HG02938 (cell line): ENCODE data around the gene DNM3.
A peak's percentile ranks its signal among the peaks of the same experiment; 100 is the strongest.
"Not testable (repeated sequence)": the region's sequence is repeated elsewhere in the genome, so short reads cannot be mapped to it uniquely, and the experiment has no call there.

Experiments used
- ATAC-seq: cut with Tn5 transposase; IDR thresholded peaks from one replicate; pipeline ENCODE4 v1.9.1; 2021; ENCODE audit warnings: mild to moderate bottlenecking, moderate library complexity; ENCODE audit not compliant: unreplicated experiment

DNM3 gene

DNA sequence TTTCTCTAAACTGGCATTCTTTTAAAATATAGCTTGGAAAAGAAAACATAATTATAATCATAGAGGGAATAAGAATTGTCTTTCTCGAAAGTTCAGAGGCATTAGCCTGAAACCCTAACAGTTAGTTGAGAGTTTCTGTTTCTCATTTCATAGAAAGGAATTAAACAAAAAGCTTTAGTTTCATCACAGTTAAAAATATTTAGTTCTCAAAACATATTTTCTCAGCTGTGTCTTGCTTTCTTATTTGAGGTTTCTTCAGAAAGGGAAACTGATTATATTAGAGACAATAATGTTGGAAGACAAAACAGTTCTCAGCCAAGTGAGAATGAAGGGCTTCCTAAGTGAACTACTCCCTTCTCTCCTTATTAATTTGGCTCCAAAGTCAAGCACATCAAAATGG lies 503.8 kb downstream of the DNM3 start:
- no peak for ATAC-seq

DNA sequence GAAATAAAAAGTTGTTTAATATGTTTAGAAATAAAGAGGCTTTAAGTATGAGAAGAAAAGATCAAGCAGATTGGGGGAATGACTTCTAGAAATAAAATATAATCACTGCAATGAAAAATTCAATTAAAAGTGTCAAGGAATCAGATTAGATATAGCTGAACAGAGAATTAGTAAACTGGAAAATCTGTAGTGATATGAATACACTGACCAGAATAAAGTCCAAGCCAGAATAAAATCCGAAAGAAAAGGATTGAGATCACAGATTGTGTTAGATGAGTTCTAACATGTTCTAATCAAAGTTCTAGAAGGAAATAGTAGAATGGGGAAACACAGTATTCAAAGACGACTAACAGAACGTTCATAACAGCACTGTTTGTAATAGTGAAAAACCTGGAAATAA lies 506.1 kb downstream of the DNM3 start:
- ATAC-seq = no peak

DNA sequence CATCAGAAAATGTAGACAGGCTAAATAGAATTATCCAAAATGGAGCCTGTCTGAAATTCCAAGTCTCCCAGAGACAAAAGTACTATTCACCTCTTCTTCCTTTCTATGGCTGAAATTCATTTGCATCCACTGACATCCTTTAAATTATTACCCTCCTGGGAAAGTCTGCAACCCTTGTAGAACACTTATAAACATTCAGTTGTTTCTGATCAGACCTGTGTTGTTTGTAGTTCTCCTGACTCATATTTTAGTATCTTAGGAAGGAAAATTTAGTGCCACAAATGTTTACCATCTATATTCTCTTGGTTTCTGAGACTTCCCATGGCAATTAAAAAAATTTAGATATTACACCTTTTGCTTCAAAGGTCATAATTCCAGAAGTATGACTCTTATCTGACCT lies 509.6 kb downstream of the DNM3 start:
- ATAC-seq = no peak

DNA sequence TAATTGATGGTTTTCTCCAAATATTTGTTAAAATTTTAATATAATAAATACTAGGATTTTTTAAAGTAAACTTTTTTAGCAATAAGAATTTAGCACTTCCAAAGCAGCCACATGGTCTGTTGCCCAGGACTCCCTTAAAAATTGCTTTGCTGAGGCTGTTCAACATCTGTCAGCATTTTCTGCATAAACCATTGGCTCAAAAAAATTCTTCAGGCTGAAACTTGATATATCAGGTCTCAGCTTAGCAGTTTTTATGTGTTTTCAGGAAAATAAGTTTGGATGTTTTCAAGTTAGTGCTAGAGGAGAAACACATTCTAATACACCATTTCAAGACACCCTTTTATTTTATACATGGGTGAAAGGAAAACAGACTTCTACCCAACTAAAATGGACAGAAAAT lies 510.0 kb downstream of the DNM3 start:
- no peak for ATAC-seq

DNA sequence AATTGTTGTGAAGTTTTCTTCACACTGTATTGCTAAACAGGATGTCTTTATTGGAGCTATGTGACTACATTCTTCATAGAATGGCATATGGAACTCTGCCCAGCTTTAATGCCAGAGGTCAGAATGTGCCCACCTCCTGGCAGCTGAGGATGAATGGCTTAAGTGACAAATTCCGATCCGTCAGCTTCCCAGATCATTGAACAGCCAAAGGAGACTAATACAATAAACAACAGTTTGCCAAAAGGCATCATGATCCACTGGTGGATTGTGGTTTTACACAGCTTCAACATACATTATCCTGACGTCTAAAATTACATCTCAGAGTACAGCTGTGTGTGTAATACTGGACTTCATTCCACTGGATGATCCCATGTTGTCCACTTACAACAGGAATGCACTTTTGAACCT lies 510.5 kb downstream of the DNM3 start:
- no peak for ATAC-seq

DNA sequence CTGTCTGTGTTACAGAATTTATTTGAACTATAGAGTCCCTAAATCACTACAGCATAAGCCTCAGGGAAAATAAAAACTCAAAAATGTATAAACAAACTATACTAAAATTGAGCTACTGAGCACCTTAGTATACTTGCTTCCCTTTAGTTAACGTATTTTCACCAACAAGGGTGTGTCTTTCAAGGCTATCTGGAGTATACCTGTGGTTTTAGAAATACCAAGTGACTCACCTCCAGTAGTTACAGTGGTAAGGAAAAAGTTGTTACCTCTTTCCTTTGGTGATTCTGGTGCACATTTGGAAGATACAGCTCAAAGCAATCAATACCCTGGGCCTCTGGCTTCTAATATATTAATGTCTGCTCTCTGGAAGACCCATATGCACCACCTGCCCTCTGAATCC lies 511.1 kb downstream of the DNM3 start:
- no peak for ATAC-seq

DNA sequence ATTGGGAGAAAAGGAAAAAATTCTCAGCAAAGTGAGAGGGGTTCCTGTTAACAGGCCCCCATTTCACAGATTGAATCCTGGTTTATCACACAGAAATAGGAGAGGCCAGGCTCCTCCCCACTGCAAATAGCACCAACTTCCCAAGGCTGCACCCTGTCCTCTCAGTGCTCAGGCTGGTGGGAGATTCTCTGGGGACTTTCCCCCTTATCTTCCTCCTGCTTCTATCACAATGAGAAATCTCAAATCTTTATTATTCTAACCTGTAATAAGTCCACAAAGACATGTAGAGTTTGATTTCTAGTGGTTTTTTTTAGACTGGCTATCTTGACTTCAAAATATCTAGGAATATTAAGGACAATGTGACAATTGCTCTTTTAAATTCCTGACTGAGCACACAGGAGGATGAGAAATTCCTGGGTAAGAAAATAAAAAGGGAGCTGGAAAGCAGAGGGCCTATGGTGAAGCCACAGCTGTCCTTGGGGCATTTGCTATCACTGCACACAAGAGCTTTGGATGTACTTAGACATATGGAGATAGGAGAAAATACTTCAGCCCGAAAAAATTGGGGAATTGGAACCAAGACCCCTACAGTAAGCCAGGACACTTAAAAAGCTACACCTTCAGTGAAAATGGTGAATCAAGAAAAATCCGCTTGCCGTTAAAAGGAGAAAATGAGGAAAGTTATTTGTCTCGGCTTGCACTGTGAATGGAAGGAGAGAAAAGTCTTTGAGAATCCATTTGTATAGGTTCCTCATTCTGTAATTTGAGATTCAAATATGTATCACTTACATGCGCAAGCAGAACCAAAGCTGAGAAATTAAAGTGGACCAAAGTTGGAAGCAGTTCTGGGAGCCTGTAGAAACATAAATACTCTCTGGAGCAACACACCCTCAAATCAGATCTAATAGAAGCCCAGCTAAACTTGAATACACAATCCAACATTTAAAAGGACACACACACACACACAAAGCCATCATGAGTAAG lies 513.3 kb downstream of the DNM3 start:
- ATAC-seq = no peak

DNA sequence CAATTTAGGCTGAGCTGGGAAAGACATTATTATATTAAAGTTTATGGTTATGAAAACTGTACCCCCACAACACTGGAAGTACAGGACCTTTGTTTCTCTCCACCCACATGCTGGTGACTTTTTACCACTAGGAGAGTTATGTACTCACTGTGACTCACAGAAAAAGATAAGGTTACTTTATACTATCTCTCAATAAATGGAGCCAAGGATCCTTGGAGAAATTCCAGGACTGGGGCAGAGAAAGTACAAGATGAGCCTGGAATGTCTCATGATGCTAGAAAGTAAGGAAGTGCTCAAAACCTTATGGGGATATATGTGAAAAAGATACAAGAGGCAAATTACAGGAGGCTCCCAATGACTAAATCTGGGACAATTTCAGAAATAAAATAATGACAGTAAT lies 515.3 kb downstream of the DNM3 start:
- no peak for ATAC-seq

DNA sequence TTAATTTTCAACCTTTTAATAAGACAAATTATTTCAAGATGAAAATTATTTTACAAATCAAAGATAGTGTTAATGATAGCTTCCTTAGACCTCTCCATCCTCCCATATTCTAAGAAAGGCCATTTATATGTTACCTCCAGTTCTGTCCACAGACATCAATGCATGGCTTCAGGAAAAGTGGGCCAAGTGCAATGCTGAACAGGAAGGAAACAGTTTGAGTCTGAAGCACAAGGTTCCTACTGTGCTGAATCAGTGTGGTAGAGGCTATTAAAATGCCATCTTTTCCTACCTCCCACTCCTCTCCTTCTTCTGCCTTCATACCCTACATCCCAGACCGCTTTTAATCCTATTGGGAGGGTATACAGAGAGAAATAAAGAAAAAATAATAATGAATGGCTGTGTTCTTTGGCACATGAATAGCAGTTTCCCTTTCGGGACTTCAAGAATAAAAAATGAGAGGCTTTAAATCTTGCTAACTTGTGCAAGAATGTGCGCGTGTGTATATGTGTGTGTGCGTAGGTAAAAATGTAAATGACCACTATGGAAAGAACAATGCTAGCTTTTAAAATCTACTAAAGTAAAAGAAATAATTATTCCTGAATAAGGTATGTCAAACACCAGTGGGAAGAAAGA lies 516.6 kb downstream of the DNM3 start:
- peak; percentile 20 for ATAC-seq

DNA sequence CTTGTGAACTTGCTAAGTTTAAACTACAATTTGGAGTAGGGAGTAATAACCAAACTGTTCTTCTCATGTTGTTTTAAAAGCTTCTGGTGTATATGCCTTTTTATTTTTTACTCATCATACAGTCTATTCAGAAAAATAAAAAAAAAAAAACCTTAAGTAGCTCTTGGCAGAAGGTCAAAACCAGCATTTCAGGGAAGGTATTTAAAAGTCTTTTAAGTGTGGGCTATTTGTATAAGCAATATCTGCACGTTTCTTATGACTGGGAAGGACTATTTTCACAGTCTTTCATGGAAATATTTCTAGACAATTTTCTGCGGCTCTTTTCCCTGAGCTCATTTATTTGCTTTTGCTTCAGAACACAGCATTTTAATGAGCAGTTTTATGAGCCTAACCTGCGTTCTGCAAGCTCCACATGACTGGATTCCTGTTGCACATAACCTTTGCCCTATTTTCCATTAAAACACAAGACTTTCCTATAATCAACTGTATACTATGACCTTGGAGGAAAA lies 518.2 kb downstream of the DNM3 start:
- ATAC-seq = no peak

DNA sequence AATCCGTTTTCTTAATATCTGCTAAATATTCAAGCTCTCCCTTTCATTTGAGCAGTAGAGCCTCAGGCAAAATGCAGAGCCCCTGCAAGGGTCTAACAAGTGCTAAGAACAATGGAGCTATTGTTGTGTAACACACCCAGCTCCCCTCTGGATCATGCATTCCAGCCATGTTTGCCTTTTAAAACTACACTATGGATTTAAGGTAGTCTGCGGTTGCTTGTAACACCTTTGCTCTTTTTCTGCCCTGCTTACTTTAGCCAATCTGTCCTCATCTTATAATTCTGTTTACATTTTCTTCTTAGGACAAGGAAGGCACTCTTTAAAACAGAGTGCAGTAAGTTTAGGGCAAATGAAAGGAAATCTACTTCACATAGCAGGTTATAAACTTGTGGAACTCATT lies 519.2 kb downstream of the DNM3 start:
- no peak for ATAC-seq

DNA sequence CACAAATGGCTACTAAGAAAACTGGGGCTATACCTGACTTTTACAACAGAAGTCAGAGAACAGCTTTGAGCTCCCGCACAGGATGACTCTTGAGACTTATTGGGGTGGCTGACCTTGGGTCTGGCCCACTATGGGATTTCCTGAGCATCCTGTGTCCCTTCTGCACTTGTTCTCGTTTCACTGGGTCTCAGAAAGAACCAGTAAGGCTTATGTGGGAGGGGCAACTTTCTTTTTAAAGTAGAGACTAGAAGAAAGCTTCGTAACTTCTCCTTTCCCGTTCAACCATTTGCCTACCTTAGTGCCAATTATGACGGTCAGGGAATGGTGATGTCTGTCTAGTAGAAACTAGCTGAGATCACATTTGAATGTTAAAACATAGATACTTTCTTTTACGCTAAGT lies 519.7 kb downstream of the DNM3 start:
- no peak for ATAC-seq

DNA sequence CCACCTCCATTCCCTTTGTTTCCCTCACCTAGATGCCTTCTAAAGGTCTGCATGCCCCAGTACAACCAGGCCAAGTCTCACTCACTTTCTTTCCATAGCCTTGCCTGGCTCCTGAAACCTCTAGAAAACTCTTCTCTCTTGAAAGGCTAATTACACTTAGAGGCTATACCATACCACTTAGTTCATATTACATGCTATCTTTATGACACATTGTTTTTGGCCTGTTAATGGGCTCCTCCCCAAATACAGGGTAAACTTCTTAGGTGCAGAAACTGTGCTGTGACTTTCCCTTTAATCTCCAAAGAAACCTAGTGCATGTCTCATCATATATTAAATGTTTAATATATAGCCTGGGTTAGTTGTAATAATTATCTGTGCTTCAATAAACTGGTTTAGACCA lies 522.6 kb downstream of the DNM3 start:
- no peak for ATAC-seq

DNA sequence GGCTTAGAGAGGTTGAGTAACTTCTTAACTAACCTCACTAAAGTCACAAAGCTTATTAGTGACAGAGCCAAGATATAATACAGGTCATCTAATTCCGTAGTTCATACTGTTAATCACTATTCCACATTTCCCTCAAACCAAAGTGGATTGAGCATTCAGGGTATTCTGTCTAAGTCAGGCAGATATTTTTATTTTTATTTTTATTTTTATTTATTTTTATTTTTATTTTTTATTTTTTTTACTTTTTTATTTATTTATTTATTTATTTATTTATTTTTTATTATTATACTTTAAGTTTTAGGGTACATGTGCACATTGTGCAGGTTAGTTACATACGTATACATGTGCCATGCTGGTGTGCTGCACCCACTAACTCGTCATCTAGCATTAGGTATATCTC lies 530.3 kb downstream of the DNM3 start:
- ATAC-seq = not testable (repeated sequence)

DNA sequence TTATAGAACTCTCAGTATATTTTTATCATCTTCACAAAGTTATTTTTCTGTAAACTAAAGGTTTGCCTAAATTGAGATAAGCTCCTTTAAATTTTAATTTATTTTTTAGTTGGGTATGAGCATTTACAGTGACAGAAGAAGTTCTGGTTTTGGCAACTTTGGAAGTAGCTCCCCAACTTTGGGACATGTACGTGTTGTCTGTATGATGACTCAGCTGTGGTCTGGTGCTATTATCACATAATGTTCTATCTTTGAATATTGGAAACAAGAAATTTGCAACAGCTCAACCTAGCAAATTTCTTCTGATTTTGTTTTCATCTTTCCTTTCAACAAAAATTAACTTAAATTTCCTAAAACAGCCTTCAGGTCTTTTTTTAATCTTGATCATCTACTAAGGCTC lies 532.6 kb downstream of the DNM3 start:
- ATAC-seq = no peak

DNA sequence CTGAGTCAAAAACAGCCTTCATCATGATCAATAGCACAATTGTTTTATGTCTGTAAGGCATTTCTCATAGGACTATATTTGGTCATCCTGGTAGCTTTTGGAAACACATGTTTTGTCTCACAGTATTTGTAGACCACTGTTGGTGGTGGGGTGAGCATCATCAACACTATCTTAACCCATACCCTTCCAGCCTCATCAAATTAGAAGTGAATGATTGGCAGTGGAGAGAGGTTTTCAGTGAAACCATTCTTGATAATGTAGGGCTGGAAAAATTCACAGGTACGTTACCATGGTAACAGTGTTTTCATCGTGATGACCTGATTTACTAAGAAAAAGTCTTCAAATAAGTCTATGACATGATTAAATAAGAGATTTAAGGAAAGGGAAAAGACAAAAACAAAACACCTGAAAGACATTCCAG lies 533.9 kb downstream of the DNM3 start:
- ATAC-seq = no peak

DNA sequence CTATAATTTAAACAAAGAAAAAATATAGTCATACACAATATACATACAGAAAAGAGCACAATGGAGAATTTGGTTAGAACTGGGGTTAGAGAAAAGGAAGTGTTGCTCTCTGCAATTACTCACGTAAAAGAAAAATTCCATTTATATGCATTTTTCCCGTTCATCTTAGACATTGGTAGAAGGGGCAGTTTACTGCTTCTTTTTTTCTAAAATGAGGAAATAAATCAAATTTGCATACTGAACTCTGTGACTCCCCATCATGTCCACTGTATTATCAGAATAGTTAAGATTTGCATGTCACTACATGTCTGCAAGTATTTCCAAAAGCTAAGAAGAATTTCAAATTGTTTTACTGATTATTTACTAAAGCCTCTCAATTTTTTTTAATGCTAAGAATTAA lies 535.1 kb downstream of the DNM3 start:
- ATAC-seq = no peak

DNA sequence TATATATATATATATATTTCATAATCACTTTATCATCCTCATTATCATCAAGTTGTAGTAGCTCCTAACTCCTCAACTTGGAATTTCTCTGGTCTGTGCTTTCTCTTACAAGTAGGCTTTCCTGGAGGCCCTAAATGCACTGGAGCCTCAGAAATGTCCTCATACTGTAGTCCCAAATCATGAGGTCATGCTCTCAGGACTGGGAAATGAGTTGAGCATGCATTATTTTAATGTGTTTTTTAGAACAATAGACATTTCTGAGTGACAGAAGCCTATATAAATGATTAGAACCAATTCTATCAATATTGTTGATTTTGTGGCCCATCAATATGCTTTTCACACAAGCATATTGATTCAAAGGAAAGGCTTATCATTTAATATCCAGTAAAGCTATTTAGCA lies 536.3 kb downstream of the DNM3 start:
- no peak for ATAC-seq

DNA sequence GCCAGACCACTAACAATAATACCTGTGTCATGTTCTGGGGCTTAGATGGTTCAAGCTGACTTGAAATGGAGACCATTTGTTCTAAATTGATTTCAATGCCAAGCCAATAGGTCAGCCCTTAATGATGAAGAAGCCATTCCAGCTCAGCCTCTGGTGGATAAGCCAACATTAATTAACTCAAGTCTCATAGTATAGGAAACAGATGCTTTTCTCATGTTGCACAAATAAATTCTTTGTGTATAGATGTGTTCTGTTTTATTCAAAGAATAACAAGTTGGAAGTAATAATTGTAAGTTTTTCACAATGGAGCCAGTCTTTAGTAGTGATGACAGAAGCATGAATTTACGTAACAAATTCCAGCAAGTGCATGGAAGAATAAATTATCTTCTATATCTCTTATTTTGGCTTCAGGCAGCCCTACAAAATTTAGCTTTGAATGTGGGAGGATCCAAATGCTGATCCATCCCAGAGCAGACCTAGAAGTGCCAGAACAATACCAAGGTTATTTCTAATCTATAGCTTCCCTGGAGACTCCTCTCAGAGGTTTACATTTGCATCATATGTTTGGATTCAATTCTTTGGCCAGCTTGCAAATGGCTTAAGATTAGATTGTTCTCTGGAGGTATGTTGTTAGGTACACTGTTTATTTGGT lies 536.9 kb downstream of the DNM3 start:
- ATAC-seq = no peak

DNA sequence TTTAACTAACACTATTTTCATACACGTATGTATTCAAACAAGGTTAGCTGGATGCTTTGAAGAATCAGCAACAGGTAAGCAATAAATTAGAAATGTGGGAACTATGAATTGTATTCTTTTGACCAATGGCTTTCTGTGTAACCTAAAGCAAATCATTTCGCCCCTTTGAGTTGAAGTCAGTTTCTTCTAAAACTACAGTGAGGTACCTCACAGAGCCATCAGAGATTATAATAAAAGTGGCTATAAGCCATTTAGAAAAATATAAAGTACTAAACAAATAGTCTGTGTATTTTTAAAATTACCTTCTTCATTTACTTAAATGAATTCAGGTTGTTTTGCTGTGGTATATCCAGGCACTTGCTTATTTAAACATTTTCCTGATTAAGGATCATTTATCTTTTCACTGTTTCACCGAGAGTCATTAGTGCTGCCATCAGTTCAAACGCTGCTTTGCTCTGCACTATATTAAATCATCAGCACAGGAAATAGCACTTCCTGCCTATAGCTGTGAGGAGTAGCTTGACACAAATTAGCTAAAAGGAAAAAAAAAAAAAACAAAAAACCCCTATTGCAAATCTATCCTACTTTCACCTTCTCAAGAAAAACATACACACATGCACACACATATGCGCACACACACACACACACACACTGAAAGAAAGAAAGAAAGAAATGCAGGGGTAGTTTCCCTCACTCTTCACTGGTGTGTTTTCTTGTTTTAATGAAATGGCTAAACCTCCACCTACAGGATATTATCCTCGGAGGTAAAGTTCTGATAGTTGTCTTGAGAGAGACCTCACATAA lies 539.3 kb downstream of the DNM3 start:
- ATAC-seq = peak; percentile 82

DNA sequence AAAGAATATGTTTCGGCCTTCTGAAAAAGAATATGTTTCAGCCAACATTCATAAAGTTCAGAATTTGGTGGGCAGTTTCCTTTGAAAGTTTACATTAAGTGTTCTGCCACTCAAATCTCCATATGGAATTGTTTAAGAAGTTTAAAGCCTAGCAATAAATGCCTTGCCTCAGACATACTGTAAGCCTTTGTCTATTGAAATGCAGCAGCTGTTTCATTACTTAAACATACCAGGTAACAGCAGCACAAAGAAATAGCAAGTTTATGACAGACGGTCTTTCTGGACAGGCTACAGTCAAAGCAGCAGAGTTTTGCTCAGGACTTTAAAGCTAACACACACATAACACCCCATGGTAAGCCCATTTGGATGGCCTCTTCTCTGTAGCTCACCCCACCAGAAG lies 540.6 kb downstream of the DNM3 start:
- no peak for ATAC-seq
